ENCODE data around the gene CXCR4. TPM values are rescaled to one million over a fixed set of nuclear protein-coding genes. Genes with fewer than 3 reads are reported as not detected.

The CXCR4 gene
- total and polyA plus RNA-seq, 9 of the 15 experiments (the other 6 are each of a cell fraction or from before 2014, with no cell fraction given), result 0.07 to 0.45 (median 0.17) TPM; not detected in 3

- TF ChIP-seq RBM22 (IDR thresholded peaks at IDR 0.05; ENCODE audit: low read depth, low read length, poor library complexity, severe bottlenecking) (no peak), ASH1L (IDR thresholded peaks at IDR 0.05; ENCODE audit: borderline replicate concordance, low read depth, partially characterized antibody) (no peak), STAG1 (CRISPR knock-in tag; IDR thresholded peaks at IDR 0.05; ENCODE audit: borderline replicate concordance) (no peak)
These were observed 6.9 kb upstream of the CXCR4 start (continued) for GRCh38 chr2:136124805-136125204.

GRCh38 chr2:136122661-136123060 lies 4.7 kb upstream of the CXCR4 start:
- H3K4me3 ChIP-seq, result no peak overlapping the region
- TF ChIP-seq JUND (IDR thresholded peaks at IDR 0.05; ENCODE audit: borderline replicate concordance, low read depth, low read length) (no peak), JUND (tag; IDR thresholded peaks at IDR 0.05; ENCODE audit: borderline replicate concordance, low read depth, low read length) (peak; percentile 67; the same call in 2 of the 3 replicates), SPI1 (IDR thresholded peaks at IDR 0.05; ENCODE audit: borderline replicate concordance, low read depth, low read length) (peak; percentile 68), ARID1B (IDR thresholded peaks at IDR 0.05) (no peak), MEIS2 (IDR thresholded peaks at IDR 0.05; ENCODE audit: partially characterized antibody) (peak; percentile 55), SAFB (IDR thresholded peaks at IDR 0.05; ENCODE audit: borderline replicate concordance, low read depth, low read length) (no peak), ZNF444 (CRISPR knock-in tag; IDR thresholded peaks at IDR 0.05) (no peak), ATF3 (IDR thresholded peaks at IDR 0.05) (0 out of 2 replicates have a peak, but pooled peaks have one; percentile 11), ATF3 (CRISPR knock-in tag; conservative IDR thresholded peaks at IDR 0.05) (no peak), ZBED1 (IDR thresholded peaks at IDR 0.05) (no peak)
- TF ChIP-seq, protein P1, sequence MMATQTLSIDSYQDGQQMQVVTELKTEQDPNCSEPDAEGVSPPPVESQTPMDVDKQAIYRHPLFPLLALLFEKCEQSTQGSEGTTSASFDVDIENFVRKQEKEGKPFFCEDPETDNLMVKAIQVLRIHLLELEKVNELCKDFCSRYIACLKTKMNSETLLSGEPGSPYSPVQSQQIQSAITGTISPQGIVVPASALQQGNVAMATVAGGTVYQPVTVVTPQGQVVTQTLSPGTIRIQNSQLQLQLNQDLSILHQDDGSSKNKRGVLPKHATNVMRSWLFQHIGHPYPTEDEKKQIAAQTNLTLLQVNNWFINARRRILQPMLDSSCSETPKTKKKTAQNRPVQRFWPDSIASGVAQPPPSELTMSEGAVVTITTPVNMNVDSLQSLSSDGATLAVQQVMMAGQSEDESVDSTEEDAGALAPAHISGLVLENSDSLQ (IDR thresholded peaks at IDR 0.05), result peak; percentile 12; the same call in 1 of the 2 replicates
- TF ChIP-seq, protein P2, sequence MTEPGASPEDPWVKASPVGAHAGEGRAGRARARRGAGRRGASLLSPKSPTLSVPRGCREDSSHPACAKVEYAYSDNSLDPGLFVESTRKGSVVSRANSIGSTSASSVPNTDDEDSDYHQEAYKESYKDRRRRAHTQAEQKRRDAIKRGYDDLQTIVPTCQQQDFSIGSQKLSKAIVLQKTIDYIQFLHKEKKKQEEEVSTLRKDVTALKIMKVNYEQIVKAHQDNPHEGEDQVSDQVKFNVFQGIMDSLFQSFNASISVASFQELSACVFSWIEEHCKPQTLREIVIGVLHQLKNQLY (CRISPR knock-in tag; conservative IDR thresholded peaks at IDR 0.05), result no peak
- TF ChIP-seq, protein P3, sequence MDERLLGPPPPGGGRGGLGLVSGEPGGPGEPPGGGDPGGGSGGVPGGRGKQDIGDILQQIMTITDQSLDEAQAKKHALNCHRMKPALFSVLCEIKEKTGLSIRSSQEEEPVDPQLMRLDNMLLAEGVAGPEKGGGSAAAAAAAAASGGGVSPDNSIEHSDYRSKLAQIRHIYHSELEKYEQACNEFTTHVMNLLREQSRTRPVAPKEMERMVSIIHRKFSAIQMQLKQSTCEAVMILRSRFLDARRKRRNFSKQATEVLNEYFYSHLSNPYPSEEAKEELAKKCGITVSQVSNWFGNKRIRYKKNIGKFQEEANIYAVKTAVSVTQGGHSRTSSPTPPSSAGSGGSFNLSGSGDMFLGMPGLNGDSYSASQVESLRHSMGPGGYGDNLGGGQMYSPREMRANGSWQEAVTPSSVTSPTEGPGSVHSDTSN (CRISPR knock-in tag; IDR thresholded peaks at IDR 0.05; ENCODE audit: low read depth), result no peak
- TF ChIP-seq, protein P3 (tag; conservative IDR thresholded peaks at IDR 0.05; ENCODE audit: low read depth), result peak; percentile 55
- no peaks in the 10 kb centered on the region for H3K9me1 ChIP-seq (ENCODE audit: control insufficient read depth, insufficient read depth, low read length)
- H3K27ac ChIP-seq (ENCODE audit: extremely low read depth, low read depth, low read length), result no peak overlapping the region
- 0% methylated on average over 3 of the region's 3 CpGs for WGBS (ENCODE audit: insufficient coverage, low coverage, missing lambda C conversion rate)
- no peaks in the 10 kb centered on the region for H3K9me3 ChIP-seq (replicated peaks; ENCODE audit: control insufficient read depth, insufficient read depth, low read depth, low read length)
- H3K9ac ChIP-seq (ENCODE audit: insufficient read depth in 1 of 2, low read depth in 2 of 2, low read length in 2 of 2), result no peak overlapping the region
- H2AFZ ChIP-seq (ENCODE audit: low read depth, low read length), result no peak overlapping the region
- ATAC-seq, result no peak
- ChIA-PET CTCF (ENCODE audit: low intra/inter-chr PET ratio) (no interaction called here), POLR2A (no interaction called here)
- H3K36me3 ChIP-seq (ENCODE audit: control insufficient read depth, insufficient read depth, low read length), result no peaks in the 10 kb centered on the region
- peaks cover 17 to 24% of the 10 kb centered on the region in 2 experiments; a peak in 4 of 5 replicates for H3K27me3 ChIP-seq (ENCODE audit: control insufficient read depth in 2 of 2, insufficient read depth in 2 of 2, low read length in 2 of 2)
- in situ Hi-C loops (cut with MboI) (no loop called here), intact Hi-C loops (cut with micrococcal nuclease) (no loop called here)
- no TSS peak for BruUV-seq (replicated peaks)
- H3K4me1 ChIP-seq (replicated peaks in 1 of 2; ENCODE audit: control insufficient read depth in 2 of 2, insufficient read depth in 2 of 2, low read length in 2 of 2), result peaks cover 0 to 7% of the 10 kb centered on the region in 2 experiments; a peak in 2 of 5 replicates
- FAIRE-seq, result no peak
- H3K79me2 ChIP-seq (ENCODE audit: control insufficient read depth, insufficient read depth, low read length), result no peaks in the 10 kb centered on the region
- no peak overlapping the region for H3K4me2 ChIP-seq (ENCODE audit: insufficient read depth, low read length)
- DNase-seq (ENCODE audit: extremely low read depth in 1 of 4, low spot score in 3 of 4), result no peak
- H4K20me1 ChIP-seq (replicated peaks; ENCODE audit: control insufficient read depth, insufficient read depth, low read length), result no peaks in the 10 kb centered on the region; the same call in 1 of the 2 replicates

Data from K562 (cell line).